Calu3 (cell line): ENCODE data around the gene CRTC1. TPM values are rescaled to one million over a fixed set of nuclear protein-coding genes. Genes with fewer than 3 reads are reported as not detected.

ENCODE experiments used
- BruUV-seq: library from RNA; stranded (reverse); fragments of 400-500 nt; replicated peaks from 2 replicates; lab custom pipeline; 2021; lab: Mats Ljungman, UMichigan
- CTCF ChIA-PET: fragments of 300-600 bp; sonication (Branson Sonifier 250); formaldehyde crosslinking; loops from one replicate; lab custom pipeline; 2022; ENCODE audit warnings: antibody characterized with exemption; lab: Charles Lee
- DNase-seq: peaks from one replicate; pipeline ENCODE4 v3.0.0; 2022
- H3K27ac Mint-ChIP-seq: one replicate; pipeline ENCODE4 v1.8.0; 2022; ENCODE audit warnings: mixed read lengths; ENCODE audit not compliant: unreplicated experiment
- H3K27me3 Mint-ChIP-seq: one replicate; pipeline ENCODE4 v1.8.0; 2022; ENCODE audit warnings: mixed read lengths; ENCODE audit not compliant: unreplicated experiment
- H3K36me3 Mint-ChIP-seq: one replicate; pipeline ENCODE4 v1.8.0; 2022; ENCODE audit warnings: mild to moderate bottlenecking, moderate library complexity, mixed read lengths; ENCODE audit not compliant: insufficient read depth, unreplicated experiment
- H3K4me1 Mint-ChIP-seq: one replicate; pipeline ENCODE4 v1.8.0; 2022; ENCODE audit warnings: mild to moderate bottlenecking, low read depth, mixed read lengths; ENCODE audit not compliant: unreplicated experiment
- H3K4me3 Mint-ChIP-seq: one replicate; pipeline ENCODE4 v1.8.0; 2022; ENCODE audit warnings: mild to moderate bottlenecking, low read depth, moderate library complexity, mixed read lengths; ENCODE audit not compliant: unreplicated experiment
- H3K9me3 Mint-ChIP-seq: one replicate; pipeline ENCODE4 v1.8.0; 2022; ENCODE audit warnings: low read depth, mixed read lengths; ENCODE audit not compliant: unreplicated experiment
- CTCF ChIP-seq: fragments of 200-600 bp; IDR thresholded peaks from one replicate; pipeline ENCODE4 v1.8.0; 2022; ENCODE audit warnings: antibody characterized with exemption; ENCODE audit not compliant: unreplicated experiment
- intact Hi-C: fragments of 100-400 bp; cut with micrococcal nuclease; formaldehyde crosslinking; loops from one replicate; pipeline ENCODE4 v1.10.0; 2022; ENCODE audit not compliant: unreplicated experiment
- total RNA-seq: library from RNA; stranded (reverse); gene quantifications from 2 replicates; pipeline ENCODE4 v1.2.3, GENCODE V29; 2022

CRTC1 gene
- total RNA-seq, 1 experiment from 2014 or later, result 8.5 TPM

GRCh38 chr19:18701250-18701608 is 17.7 kb downstream of the CRTC1 start:
- CTCF ChIA-PET, result no interaction called here

GRCh38 chr19:18704054-18704453 is 20.6 kb downstream of the CRTC1 start:
- Mint-ChIP-seq H3K4me1 (no peaks in the 10 kb centered on the region), H3K36me3 (no peaks in the 10 kb centered on the region), H3K27ac (no peak overlapping the region), H3K4me3 (no peak overlapping the region), H3K9me3 (no peaks in the 10 kb centered on the region), H3K27me3 (no peaks in the 10 kb centered on the region)
- intact Hi-C loops, result no loop called here
- BruUV-seq, result no TSS peak
- DNase-seq, result no peak
- CTCF ChIA-PET, result interaction anchor here (0.7 kb wide), 1 partner anchor 107 kb away, joined by 3 read pairs; no protein-coding TSS in a partner anchor
- TF ChIP-seq CTCF, result no peak

More at GRCh38 chr19:18701250-18701608, 17.7 kb downstream of the CRTC1 start:
- H3K9me3 Mint-ChIP-seq, result no peaks in the 10 kb centered on the region
- intact Hi-C loops, result no loop called here
- no peaks in the 10 kb centered on the region for H3K27me3 Mint-ChIP-seq
- no peaks in the 10 kb centered on the region for H3K36me3 Mint-ChIP-seq
- TF ChIP-seq CTCF, result no peak
- no peak overlapping the region for H3K27ac Mint-ChIP-seq
- peaks cover 4% of the 10 kb centered on the region for H3K4me1 Mint-ChIP-seq
- H3K4me3 Mint-ChIP-seq, result peak overlapping the region; percentile 60
- no TSS peak for BruUV-seq
- DNase-seq, result no peak

DNA sequence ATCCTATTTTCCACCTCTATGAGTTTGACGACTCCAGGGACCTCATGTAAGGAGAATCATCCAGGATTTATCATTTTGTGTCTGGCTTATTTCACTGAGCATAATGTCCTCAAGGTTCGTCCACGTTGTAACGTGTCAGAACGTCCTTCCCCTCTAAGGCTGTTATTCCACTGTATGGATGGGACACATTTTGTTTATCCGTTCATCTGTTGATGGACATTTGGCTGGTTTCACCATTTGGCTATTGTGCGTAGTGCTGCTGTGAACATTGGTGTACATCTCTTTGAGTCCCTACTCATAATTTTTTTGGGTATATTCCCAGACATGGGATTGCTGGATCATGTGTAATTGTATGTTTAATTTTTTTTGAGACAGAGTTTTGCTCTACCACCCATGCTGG is 21.5 kb downstream of the CRTC1 start:
- no TSS peak for BruUV-seq
- no peak for DNase-seq
- TF ChIP-seq CTCF, result no peak
- no peaks in the 10 kb centered on the region for H3K36me3 Mint-ChIP-seq
- H3K4me3 Mint-ChIP-seq, result no peak overlapping the region
- no peaks in the 10 kb centered on the region for H3K9me3 Mint-ChIP-seq
- H3K4me1 Mint-ChIP-seq, result no peaks in the 10 kb centered on the region
- CTCF ChIA-PET, result no interaction called here
- no peak overlapping the region for H3K27ac Mint-ChIP-seq
- H3K27me3 Mint-ChIP-seq, result no peaks in the 10 kb centered on the region
- intact Hi-C loops, result no loop called here

DNA sequence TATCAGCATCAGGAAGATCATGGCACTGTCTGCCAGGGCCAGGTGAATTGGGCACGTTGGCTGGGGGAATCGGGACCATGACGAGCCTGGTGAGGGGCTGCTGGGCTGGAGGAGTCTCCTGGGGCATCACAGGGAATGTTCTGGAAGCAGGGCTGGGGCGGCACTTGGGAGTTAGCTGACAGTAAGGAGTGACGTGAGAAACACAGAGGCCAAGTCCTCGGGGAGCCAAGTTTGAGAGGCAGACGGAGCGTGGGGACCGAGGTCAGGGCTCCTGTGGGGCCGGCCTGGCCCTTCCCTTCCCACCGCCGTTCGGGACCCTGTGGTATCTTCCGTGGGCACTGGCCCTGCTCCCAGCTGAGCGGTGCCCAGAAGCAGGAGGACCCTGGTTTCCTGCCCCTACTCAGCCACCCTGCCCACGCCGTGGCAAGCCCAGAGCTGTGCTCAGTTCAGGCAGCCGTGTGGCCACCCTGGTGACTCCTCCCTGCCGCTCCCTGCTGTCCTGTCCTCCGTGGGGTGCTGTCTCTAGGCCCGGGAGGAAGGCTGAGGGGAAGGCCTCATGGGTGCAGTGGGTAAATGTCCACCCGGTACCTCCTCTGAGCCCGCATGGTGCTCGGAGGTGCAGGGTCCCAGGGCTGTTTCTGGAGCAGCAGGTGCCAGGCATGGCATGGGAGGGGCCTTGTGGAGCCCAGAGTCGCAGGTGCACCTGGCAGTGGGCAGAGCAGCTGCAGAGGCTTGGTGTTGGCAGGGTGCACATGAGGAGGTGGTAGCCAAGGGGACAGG is 25.2 kb downstream of the CRTC1 start:
- no TSS peak for BruUV-seq
- no peaks in the 10 kb centered on the region for H3K4me1 Mint-ChIP-seq
- CTCF ChIA-PET, result no interaction called here

More for the DNA sequence above, 25.2 kb downstream of the CRTC1 start:
- TF ChIP-seq CTCF, result no peak
- Mint-ChIP-seq H3K27ac (no peak overlapping the region), H3K4me3 (no peak overlapping the region), H3K9me3 (no peaks in the 10 kb centered on the region), H3K27me3 (no peaks in the 10 kb centered on the region), H3K36me3 (no peaks in the 10 kb centered on the region)
- intact Hi-C loops, result no loop called here
- DNase-seq, result no peak
